ENCODE results near the gene ENPP6.

Gene ENPP6

GRCh38 chr4:184217634-184218033 lies at the start of gene ENPP6:
ENPP6 (minus strand) TSS chr4:184217873; CDS start chr4:184217819, 54 bp downstream.
- DNase-seq (ENCODE audit: low read depth), result no peak

DNA sequence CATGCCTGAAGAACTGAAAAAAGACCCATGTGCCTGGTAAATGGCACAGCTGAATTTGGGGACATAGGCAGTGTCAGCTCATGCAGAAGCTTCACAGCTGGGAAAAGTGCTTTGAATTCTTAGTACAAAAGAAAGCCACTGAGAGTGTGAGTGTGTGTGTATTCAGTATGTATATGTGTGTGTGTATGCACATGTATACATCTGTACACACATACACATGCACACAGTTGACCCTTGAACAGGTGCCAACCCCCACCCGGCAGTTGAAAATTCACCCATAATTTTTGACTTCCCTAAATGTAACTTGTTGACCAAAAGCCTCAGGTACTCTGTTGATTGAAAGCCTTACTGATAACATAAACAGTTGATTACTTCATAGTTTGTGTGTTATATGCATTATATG lies 49.5 kb upstream of the ENPP6 start:
- no peak for DNase-seq (ENCODE audit: low read depth)

GRCh38 chr4:184265546-184266351 lies 48.1 kb upstream of the ENPP6 start:
- peak; percentile 61 for DNase-seq (ENCODE audit: low read depth)

DNA sequence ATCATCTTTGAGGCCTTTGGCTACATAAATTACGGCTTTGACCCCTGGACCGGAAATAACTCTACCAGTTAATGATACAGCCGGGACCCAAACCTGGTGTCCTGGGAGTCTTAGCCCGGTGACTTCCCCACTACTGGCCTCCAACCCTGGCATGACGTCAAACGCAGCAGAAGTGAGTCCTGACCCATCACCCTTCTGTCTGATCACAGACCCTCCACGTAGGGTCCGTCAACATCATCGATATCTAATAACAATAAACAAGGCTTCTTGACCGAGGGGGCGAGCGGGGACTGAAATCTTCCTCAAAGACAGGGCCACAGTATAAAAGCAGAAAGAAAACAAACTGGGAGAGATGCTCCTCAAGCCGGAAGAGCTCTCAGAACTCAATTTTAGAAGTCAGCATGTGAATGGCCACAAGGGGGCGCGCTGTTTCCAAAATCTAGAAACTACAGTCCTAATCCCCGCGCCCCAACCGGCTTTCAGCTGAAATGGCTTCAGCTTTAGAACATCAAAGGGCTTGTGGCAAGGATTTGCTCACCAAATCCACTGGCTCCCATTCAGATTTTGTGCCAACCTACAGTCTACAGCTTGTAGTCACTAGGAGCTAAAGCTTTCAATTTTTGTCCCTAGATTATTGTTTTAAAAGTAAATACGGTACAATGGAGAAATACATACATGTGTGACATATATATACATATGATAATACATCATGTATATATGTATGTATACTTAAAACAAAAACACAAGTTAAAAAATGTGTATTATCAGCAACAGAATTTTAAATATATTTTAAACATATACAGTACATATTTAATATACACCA lies 46.4 kb upstream of the ENPP6 start:
- peak; percentile 89 for DNase-seq (ENCODE audit: low read depth)

DNA sequence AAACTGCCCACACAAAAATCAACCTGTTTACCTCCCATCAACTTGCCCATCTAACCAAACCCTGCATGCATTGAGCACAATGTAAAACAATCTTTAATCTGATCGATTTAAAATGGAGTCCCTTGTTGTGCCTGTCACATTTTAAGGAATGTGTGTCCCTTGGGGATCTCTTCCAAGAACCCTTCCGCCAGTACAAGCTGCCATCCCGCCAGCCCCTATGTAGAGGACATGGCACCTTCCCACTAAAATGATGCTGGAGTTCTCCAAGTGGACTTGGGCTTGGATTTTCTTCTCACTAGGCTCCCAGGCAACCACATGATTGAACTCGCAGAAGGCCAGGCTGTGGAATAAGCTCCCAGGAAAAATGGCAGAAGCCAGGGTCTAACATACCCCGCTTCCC lies 45.8 kb upstream of the ENPP6 start:
- DNase-seq (ENCODE audit: low read depth), result no peak

DNA sequence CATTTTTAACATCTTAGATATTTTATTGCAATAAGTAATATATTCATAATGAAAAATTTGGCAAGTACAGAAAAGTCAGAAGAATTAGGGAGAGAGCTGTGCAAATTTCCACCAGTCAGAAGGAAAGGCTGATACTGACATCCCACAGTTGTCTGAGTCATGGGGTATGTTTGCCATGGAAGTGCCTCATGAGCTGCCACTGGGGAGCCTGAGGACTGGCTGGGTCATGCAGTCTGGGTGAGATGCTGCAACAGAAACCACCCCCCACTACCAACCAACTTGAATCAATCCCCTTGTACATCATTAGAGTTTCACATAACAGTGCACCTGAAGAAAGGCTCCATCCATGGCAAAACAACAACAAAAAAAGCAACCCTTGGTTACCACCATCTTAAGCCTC lies 45.2 kb upstream of the ENPP6 start:
- DNase-seq (ENCODE audit: low read depth), result peak; percentile 38

GRCh38 chr4:184261246-184261645 lies 43.6 kb upstream of the ENPP6 start:
- DNase-seq (ENCODE audit: low read depth), result no peak

DNA sequence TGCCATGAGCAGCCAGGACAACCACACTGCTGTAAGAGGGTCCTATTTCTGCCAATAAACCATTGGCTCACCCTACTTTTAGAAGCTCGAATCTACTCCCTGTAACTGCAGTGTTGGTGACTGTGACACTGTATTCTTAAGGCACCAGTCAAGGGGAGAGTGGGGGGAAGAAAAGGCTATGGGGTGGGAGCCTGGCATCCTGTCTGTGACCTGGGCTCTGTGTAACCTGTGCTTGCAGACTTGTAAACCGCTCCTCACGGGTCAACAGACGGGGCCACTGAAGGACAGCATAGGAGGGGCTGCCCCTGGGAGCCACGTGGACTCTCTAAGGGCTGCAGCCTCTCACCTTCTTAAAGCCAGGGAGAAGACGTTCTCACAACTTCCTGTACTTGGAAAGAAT lies 42.2 kb upstream of the ENPP6 start:
- DNase-seq (ENCODE audit: low read depth), result no peak

- no peak for DNase-seq (ENCODE audit: low read depth)
Observed at GRCh38 chr4:184259081-184259480, 41.4 kb upstream of the ENPP6 start.

DNA sequence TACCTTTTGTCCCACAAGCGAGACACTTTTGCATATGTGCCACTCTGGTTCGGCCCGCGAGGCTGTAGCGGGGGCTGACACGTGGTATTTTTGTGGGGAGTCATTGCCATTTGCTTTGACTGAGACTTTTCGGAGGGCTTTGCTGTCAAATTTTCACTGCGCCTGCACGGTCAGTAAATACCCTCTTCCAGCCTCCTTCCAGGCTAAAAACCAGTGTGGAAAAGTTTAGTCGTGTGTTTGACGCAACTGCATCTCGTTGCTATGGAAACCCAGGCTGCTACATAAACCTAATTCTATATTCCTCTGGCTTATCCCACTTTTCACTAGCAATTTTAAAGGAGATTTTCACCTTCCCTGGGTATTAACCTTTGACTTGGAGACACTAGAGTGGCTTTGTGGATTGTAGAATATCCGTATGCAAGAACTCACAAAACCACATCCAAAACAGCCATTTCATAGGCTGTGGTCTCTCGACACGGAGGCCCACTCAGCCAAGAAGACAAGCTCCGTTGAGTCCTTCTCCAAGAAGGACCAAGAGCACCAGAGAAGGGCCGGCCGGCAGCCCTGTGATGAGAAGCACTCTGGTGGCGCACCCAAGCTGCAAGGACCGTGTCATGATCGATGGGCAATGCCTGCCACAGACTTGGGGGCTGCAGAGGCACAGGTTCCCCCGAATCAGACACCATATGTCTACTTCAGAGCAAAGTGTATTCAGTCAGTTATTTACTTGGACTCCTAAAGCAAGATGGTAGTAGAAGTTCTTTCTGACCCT lies 38.4 kb upstream of the ENPP6 start:
- DNase-seq (ENCODE audit: low read depth), result no peak

DNA sequence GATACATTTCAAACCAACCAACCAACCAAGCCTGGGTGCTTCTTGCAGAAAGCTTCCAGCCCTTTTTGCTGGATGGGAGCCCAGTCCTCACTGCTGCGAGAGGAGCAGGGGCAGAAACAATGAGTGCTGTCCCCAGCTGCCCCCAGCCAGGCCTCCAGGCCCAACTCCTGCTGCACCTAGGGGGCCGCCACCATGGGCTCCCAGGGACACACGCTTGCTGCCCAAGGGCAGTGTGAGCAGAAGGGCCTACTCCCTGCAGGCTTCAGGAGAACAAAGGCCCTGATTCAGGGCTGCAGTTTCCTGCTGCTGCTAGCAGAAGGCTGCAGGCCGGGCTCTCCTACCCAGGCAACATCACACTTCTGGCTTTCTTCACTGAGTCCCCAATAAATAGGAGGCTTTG lies 37.7 kb upstream of the ENPP6 start:
- DNase-seq (ENCODE audit: low read depth), result no peak

DNA sequence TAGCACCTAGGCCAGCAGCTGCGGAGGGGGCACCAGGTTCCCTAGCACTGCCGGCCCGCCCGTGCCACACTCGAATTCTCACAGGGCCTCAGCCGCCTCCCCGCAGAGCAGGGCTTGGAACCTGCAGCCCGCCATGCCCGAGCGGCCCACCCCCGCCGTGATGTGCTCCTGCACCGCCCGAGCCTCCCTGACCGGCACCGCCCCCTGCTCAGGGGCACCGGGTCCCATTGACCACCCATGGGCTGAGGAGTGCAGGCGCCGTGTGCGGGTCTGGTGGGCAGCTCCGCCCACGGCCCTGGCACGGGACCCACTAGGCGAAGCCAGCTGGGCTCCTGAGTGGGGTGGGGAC lies 35.4 kb upstream of the ENPP6 start:
- no peak for DNase-seq (ENCODE audit: low read depth)

GRCh38 chr4:184252136-184253071 lies 34.7 kb upstream of the ENPP6 start:
- DNase-seq (ENCODE audit: low read depth), result no peak

DNA sequence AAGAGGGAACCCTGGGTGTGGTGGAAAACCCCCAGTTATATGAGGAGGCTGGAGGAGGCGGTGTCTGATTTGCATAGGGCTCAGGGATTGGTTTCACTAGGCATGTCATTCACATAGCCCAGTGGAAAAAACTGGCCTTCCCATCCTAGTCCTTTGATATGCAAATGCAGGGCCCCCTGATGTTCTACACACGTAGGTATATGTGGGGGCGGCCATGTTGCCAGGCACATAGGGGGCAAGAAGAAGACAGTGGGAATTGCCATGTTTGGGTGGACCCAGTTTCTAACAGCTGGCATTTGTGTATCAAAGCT lies 34.0 kb upstream of the ENPP6 start:
- no peak for DNase-seq (ENCODE audit: low read depth)

GRCh38 chr4:184250795-184251669 lies 33.4 kb upstream of the ENPP6 start:
- DNase-seq (ENCODE audit: low read depth), result peak; percentile 59

DNA sequence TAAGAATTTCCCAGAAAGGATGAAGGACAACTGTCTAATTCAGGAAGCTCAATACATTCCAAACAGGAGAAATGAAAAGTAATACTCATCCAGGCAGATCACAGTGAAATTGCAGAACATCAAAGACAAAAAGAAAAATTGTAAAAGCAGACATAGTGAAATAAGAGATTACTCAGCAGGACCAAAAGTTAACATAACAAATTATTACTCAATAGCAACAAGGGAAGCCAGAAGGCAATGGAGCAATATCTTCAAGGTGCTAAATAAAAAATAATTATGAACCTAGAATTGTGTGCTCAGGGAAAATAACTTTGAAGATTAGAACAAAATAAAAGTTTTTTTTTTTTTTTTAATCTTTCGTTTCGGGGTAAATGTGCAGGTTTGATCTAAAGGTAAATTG lies 30.5 kb upstream of the ENPP6 start:
- DNase-seq (ENCODE audit: low read depth), result no peak

- no peak for DNase-seq (ENCODE audit: low read depth)
Observed at GRCh38 chr4:184247421-184247820, 29.7 kb upstream of the ENPP6 start.

DNA sequence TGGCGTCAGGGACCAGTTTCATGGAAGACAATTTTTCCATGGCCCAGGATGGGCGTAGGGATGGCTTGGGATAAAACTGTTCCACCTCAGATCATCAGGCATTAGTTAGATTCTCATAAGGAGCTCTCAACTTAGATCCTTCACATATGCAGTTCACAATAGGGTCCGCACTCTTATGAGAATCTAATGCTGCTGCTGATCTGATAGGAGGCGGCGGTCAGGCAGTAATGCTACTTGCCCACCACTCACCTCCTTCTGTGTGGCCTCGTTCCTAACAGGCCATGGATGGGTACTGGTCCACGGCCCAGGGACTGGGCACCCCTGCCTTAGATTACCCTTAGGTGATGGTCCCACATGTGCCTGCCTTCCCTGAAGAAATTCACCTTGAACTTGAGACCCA lies 28.8 kb upstream of the ENPP6 start:
- no peak for DNase-seq (ENCODE audit: low read depth)

GRCh38 chr4:184238072-184238745 lies 20.5 kb upstream of the ENPP6 start:
- no peak for DNase-seq (ENCODE audit: low read depth)

DNA sequence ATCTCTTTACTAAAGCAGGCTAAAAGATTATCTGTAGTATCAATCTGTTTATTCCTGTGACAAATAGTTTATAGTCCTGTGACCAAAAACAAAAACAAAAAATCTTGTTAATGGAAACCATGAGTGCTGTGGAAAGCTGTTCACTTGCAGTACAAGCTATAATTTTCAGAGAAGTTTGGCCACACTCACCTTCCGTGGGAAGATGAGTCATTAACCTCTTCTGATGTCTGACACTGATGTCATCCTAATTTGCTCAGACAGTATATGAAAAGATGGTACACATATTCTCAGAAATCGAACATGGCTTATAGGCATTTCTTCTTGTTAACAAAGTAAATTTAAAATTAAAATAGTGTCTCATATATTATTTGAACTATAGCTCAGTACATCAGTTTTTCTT lies 19.9 kb upstream of the ENPP6 start:
- no peak for DNase-seq (ENCODE audit: low read depth)

Measured in EH (cell line).